Karpas-422 (cell line): ENCODE data around the gene JPH2. TPM values are rescaled to one million over a fixed set of nuclear protein-coding genes. Genes with fewer than 3 reads are reported as not detected.

Source experiments
- DNase-seq: peaks from one replicate; pipeline ENCODE4 v3.0.0-alpha.2; 2015
- H2AFZ ChIP-seq: fragments of 200-600 bp; sonication (generic); 2 replicates; pipeline ENCODE4 v1.6.1; 2014; ENCODE audit warnings: antibody characterized with exemption, low read length, mixed read lengths
- H3K27ac ChIP-seq: fragments of 200-600 bp; sonication (generic); 2 replicates; pipeline ENCODE4 v1.5.1; 2014; ENCODE audit warnings: mild to moderate bottlenecking, low read length, moderate library complexity
- H3K27me3 ChIP-seq: fragments of 200-600 bp; sonication (generic); 2 replicates; pipeline ENCODE4 v1.6.1; 2014; ENCODE audit warnings: low read length, mixed read lengths
- H3K36me3 ChIP-seq: fragments of 200-600 bp; sonication (generic); 2 replicates; pipeline ENCODE4 v1.6.1; 2014; ENCODE audit warnings: low read length, mixed read lengths; ENCODE audit not compliant: insufficient read depth
- H3K4me1 ChIP-seq: fragments of 200-600 bp; sonication (generic); 2 replicates; pipeline ENCODE4 v1.6.1; 2014; ENCODE audit warnings: mild to moderate bottlenecking, low read length, mixed read lengths
- H3K4me2 ChIP-seq: fragments of 200-600 bp; sonication (generic); 2 replicates; pipeline ENCODE4 v1.6.1; 2014; ENCODE audit warnings: low read length, low read depth, mild to moderate bottlenecking; ENCODE audit not compliant: poor library complexity, severe bottlenecking
- H3K4me3 ChIP-seq: fragments of 200-600 bp; sonication (generic); 2 replicates; pipeline ENCODE4 v1.5.1; 2014; ENCODE audit warnings: mild to moderate bottlenecking, antibody characterized with exemption, low read length, mixed read lengths
- H3K79me2 ChIP-seq: fragments of 200-600 bp; sonication (generic); 2 replicates; pipeline ENCODE4 v1.6.1; 2014; ENCODE audit warnings: mild to moderate bottlenecking, low read length, mixed read lengths
- H3K9ac ChIP-seq: fragments of 200-600 bp; sonication (generic); 2 replicates; pipeline ENCODE4 v1.6.0; 2014; ENCODE audit warnings: low read length
- H3K9me2 ChIP-seq: fragments of 200-600 bp; sonication (generic), shearing (Covaris generic); replicated peaks from 2 replicates; pipeline ENCODE4 v1.6.0; 2014; ENCODE audit warnings: mild to moderate bottlenecking, low read length, moderate library complexity; ENCODE audit not compliant: insufficient read depth
- H3K9me3 ChIP-seq: fragments of 300-700, 200-600 bp; sonication (generic); 2 replicates; pipeline ENCODE4 v1.6.1; 2014; ENCODE audit warnings: low read length, mixed read lengths
- H4K20me1 ChIP-seq: fragments of 200-600 bp; sonication (generic); 2 replicates; pipeline ENCODE4 v1.6.1; 2014; ENCODE audit warnings: mild to moderate bottlenecking, antibody characterized with exemption, low read length, low read depth; ENCODE audit not compliant: insufficient read depth
- total RNA-seq: library from RNA; depleted of rRNA; stranded (reverse); fragments of >200 nt; shearing (Covaris generic); gene quantifications from 2 replicates; pipeline ENCODE4 v1.2.3, GENCODE V29; 2014; ENCODE audit warnings: low replicate concordance; rRNA removed

JPH2 gene
- total RNA-seq, 1 experiment from 2014 or later = not detected

GRCh38 chr20:44065401-44066340 is 121.3 kb downstream of the JPH2 start:
- Histone ChIP-seq H3K9me3 (no peaks in the 10 kb centered on the region), H3K27me3 (no peaks in the 10 kb centered on the region), H3K4me1 (no peaks in the 10 kb centered on the region; the same call in 1 of the 2 replicates), H3K79me2 (no peaks in the 10 kb centered on the region), H2AFZ (no peak overlapping the region), H3K4me2 (no peak overlapping the region), H3K9ac (no peak overlapping the region), H3K27ac (no peak overlapping the region), H4K20me1 (no peaks in the 10 kb centered on the region), H3K9me2 (no peaks in the 10 kb centered on the region), H3K36me3 (peaks cover 23% of the 10 kb centered on the region; the same call in 1 of the 2 replicates), H3K4me3 (no peak overlapping the region)
- DNase-seq = no peak

GRCh38 chr20:44064501-44065400 is 122.2 kb downstream of the JPH2 start:
- DNase-seq = no peak
- Histone ChIP-seq H3K9ac (no peak overlapping the region), H3K4me3 (no peak overlapping the region), H3K27me3 (no peaks in the 10 kb centered on the region), H3K79me2 (no peaks in the 10 kb centered on the region), H3K4me2 (no peak overlapping the region), H3K9me3 (no peaks in the 10 kb centered on the region), H3K9me2 (no peaks in the 10 kb centered on the region), H3K4me1 (no peaks in the 10 kb centered on the region), H3K36me3 (peaks cover 23% of the 10 kb centered on the region; the same call in 1 of the 2 replicates), H4K20me1 (no peaks in the 10 kb centered on the region), H3K27ac (no peak overlapping the region), H2AFZ (no peak overlapping the region)

Other genes starting within 250 kb of the JPH2 start
- gene OSER1, start 23.6 kb upstream of the JPH2 start, total RNA-seq = 18.8 and 19.6 TPM in 2 replicates
- 0.89 and 0.97 TPM in 2 replicates for gene GDAP1L1, start 60.1 kb upstream of the JPH2 start, total RNA-seq
- 0.82 and 3.0 TPM in 2 replicates for gene FITM2, start 124.0 kb upstream of the JPH2 start, total RNA-seq
- gene R3HDML, start 149.9 kb upstream of the JPH2 start, total RNA-seq = not detected in 2 replicates
- not detected in 2 replicates for gene HNF4A, start 168.5 kb upstream of the JPH2 start, total RNA-seq